Measurements from ENCODE around the gene OR6C6. TPM values are rescaled to one million over a fixed set of nuclear protein-coding genes. Genes with fewer than 3 reads are reported as not detected.
"Not testable (repeated sequence)": the region's sequence is repeated elsewhere in the genome, so short reads cannot be mapped to it uniquely, and the experiment has no call there.

OR6C6 gene
- polyA plus RNA-seq (ENCODE audit: insufficient read length in 3 of 3) = not detected

GRCh38 chr12:55296469-55296868, at the start of gene OR6C6:
OR6C6 (minus strand) TSS chr12:55296569; CDS start chr12:55295232, 1,337 bp downstream.
- DNase-seq (ENCODE audit: low read depth in 3 of 3, low spot score in 2 of 3) = no peak

GRCh38 chr12:55336002-55336401, 39.6 kb upstream of the OR6C6 start:
- DNase-seq (ENCODE audit: low read depth in 3 of 3, low spot score in 2 of 3) = no peak

GRCh38 chr12:55330446-55330845, 34.1 kb upstream of the OR6C6 start, which contains the start of gene OR6C3:
OR6C3 (plus strand) TSS chr12:55330746; CDS start chr12:55331701, 955 bp downstream.
- DNase-seq (ENCODE audit: low read depth in 3 of 3, low spot score in 2 of 3) = no peak

GRCh38 chr12:55325801-55326200, 29.4 kb upstream of the OR6C6 start:
- not testable (repeated sequence) for DNase-seq (ENCODE audit: low read depth in 3 of 3, low spot score in 2 of 3)

GRCh38 chr12:55320201-55320600, 23.8 kb upstream of the OR6C6 start:
- DNase-seq (ENCODE audit: low read depth in 3 of 3, low spot score in 2 of 3) = no peak

GRCh38 chr12:55314043-55314442, 17.7 kb upstream of the OR6C6 start, which contains the start of gene OR6C1:
OR6C1 (plus strand) TSS chr12:55314343; CDS start chr12:55320600, 6,257 bp downstream.
- DNase-seq (ENCODE audit: low read depth in 3 of 3, low spot score in 2 of 3) = no peak

GRCh38 chr12:55289999-55290398, 6.4 kb downstream of the OR6C6 start:
- DNase-seq (ENCODE audit: low read depth in 3 of 3, low spot score in 2 of 3) = no peak

- DNase-seq (ENCODE audit: low read depth in 3 of 3, low spot score in 2 of 3) = no peak
Observed at GRCh38 chr12:55280991-55281390, 15.4 kb downstream of the OR6C6 start.

GRCh38 chr12:55258303-55258702, 38.1 kb downstream of the OR6C6 start:
- DNase-seq (ENCODE audit: low read depth in 3 of 3, low spot score in 2 of 3) = no peak

- no peak for DNase-seq (ENCODE audit: low read depth in 3 of 3, low spot score in 2 of 3)
Observed at GRCh38 chr12:55256831-55257230, 39.5 kb downstream of the OR6C6 start.

GRCh38 chr12:55253281-55253680, 43.1 kb downstream of the OR6C6 start:
- no peak for DNase-seq (ENCODE audit: low read depth in 3 of 3, low spot score in 2 of 3)

- no peak for DNase-seq (ENCODE audit: low read depth in 3 of 3, low spot score in 2 of 3)
Observed at GRCh38 chr12:55250944-55251343, 45.4 kb downstream of the OR6C6 start.

- DNase-seq (ENCODE audit: low read depth in 3 of 3, low spot score in 2 of 3) = no peak
Observed at GRCh38 chr12:55246159-55246558, 50.2 kb downstream of the OR6C6 start.

- DNase-seq (ENCODE audit: low read depth in 3 of 3, low spot score in 2 of 3) = no peak
Observed at GRCh38 chr12:55244309-55244708, 52.1 kb downstream of the OR6C6 start, which contains the start of gene OR6C74. OR6C74 (plus strand) TSS chr12:55244609; CDS start chr12:55247288, 2,679 bp downstream.

Other genes with a start within 250 kb of the OR6C6 start
- not detected for gene OR9K2, start 170.2 kb downstream of the OR6C6 start, polyA plus RNA-seq (ENCODE audit: insufficient read length in 3 of 3)
- gene OR10A7, start 75.5 kb downstream of the OR6C6 start, polyA plus RNA-seq (ENCODE audit: insufficient read length in 3 of 3) = not detected
- gene OR6C74, start 52.0 kb downstream of the OR6C6 start, polyA plus RNA-seq (ENCODE audit: insufficient read length in 3 of 3) = not detected
- not detected for gene OR6C1, start 17.8 kb upstream of the OR6C6 start, polyA plus RNA-seq (ENCODE audit: insufficient read length in 3 of 3)
- gene OR6C3, start 34.2 kb upstream of the OR6C6 start, polyA plus RNA-seq (ENCODE audit: insufficient read length in 3 of 3) = not detected
- not detected for gene OR6C75, start 66.4 kb upstream of the OR6C6 start, polyA plus RNA-seq (ENCODE audit: insufficient read length in 3 of 3)
- gene OR6C65, start 104.0 kb upstream of the OR6C6 start, polyA plus RNA-seq (ENCODE audit: insufficient read length in 3 of 3) = not detected
- gene OR6C76, start 129.7 kb upstream of the OR6C6 start, polyA plus RNA-seq (ENCODE audit: insufficient read length in 3 of 3) = not detected
- gene OR6C2, start 147.5 kb upstream of the OR6C6 start, polyA plus RNA-seq (ENCODE audit: insufficient read length in 3 of 3) = not detected
- gene OR6C70, start 173.6 kb upstream of the OR6C6 start, polyA plus RNA-seq (ENCODE audit: insufficient read length in 3 of 3) = not detected
- gene OR6C68, start 195.8 kb upstream of the OR6C6 start, polyA plus RNA-seq (ENCODE audit: insufficient read length in 3 of 3) = not detected

Measured in right renal cortex interstitium (tissue), 3 donors.